ENCODE data around the gene KRTAP10-2.

DNA sequence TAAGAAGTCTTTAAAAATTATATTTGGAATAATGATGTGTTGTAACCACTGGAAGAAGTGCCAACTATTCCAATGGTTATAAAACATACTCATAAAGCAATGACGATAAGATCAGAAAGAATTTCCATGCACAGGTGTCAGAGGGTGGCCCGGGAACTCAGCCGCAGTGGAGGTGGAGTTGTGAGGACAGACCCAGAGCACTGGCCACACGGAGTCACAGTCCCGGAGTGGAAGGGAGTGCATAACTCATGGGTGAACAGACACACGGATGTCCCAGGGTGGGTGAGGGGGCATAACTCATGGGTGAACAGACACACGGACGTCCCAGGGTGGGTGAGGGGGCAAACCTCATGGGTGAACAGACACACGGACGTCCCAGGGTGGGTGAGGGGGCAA lies 24.7 kb upstream of the KRTAP10-2 start:
- no peak for TF ChIP-seq TCF12 (IDR thresholded peaks at IDR 0.05; ENCODE audit: low read depth)
- no peak for TF ChIP-seq CEBPB (IDR thresholded peaks at IDR 0.05)
- TF ChIP-seq MAX (IDR thresholded peaks at IDR 0.05), result no peak
- no peak for TF ChIP-seq YY1 (IDR thresholded peaks at IDR 0.05; ENCODE audit: low read depth)
- no peak for TF ChIP-seq RAD21 (IDR thresholded peaks at IDR 0.05; ENCODE audit: low read depth)
- TF ChIP-seq CREB1 (IDR thresholded peaks at IDR 0.05; ENCODE audit: low read depth), result no peak
- no peak for TF ChIP-seq TAF1 (IDR thresholded peaks at IDR 0.05; ENCODE audit: low read depth)

Measured in Ishikawa (cell line).